Loucy (cell line): ENCODE results near the gene GBA3.

Source experiments
- EZH2phosphoT487 ChIP-seq: fragments of 200-600 bp; IDR thresholded peaks from 2 replicates; pipeline ENCODE4 v1.6.1; 2018; ENCODE audit warnings: antibody characterized with exemption, mild to moderate bottlenecking, moderate library complexity, borderline replicate concordance
- TF ChIP-seq, protein P1 (sequence below): fragments of 200-600 bp; sonication (generic); conservative IDR thresholded peaks from 2 replicates; pipeline ENCODE4 v1.5.1; 2014; ENCODE audit warnings: mild to moderate bottlenecking, antibody characterized with exemption, low read length

DNA sequence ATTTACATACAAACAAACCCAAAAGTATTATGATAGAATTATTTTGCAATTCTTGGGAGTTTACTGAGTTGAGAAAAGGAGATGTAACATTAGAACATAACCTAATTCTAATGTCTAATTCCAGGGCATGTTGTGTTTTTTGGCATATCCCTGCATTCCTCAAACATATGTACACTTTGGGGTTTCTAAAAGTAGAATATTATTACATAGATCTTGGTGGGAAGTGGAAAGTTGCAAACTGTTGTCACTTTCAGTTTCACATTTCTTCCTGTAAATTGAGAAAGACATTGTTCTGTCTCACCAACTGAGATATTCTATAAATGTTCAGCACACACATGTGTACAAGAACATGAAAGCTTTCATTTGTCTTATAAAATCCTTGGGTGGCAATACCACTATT lies 24.4 kb upstream of the GBA3 start:
- TF ChIP-seq, protein P1, sequence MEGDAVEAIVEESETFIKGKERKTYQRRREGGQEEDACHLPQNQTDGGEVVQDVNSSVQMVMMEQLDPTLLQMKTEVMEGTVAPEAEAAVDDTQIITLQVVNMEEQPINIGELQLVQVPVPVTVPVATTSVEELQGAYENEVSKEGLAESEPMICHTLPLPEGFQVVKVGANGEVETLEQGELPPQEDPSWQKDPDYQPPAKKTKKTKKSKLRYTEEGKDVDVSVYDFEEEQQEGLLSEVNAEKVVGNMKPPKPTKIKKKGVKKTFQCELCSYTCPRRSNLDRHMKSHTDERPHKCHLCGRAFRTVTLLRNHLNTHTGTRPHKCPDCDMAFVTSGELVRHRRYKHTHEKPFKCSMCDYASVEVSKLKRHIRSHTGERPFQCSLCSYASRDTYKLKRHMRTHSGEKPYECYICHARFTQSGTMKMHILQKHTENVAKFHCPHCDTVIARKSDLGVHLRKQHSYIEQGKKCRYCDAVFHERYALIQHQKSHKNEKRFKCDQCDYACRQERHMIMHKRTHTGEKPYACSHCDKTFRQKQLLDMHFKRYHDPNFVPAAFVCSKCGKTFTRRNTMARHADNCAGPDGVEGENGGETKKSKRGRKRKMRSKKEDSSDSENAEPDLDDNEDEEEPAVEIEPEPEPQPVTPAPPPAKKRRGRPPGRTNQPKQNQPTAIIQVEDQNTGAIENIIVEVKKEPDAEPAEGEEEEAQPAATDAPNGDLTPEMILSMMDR = no peak
- TF ChIP-seq EZH2phosphoT487 = no peak
